GM18526 (cell line): ENCODE data around the gene SLC66A1.

Experiments used
- POLR2A ChIP-seq: IDR thresholded peaks from 3 replicates; pipeline ENCODE4 v1.6.1; 2011; ENCODE audit not compliant: insufficient read length; ENCODE audit errors: extremely low read depth

The SLC66A1 gene

GRCh38 chr1:19346026-19346425 lies 33.9 kb downstream of the SLC66A1 start:
- TF ChIP-seq POLR2A: no peak

- TF ChIP-seq POLR2A: no peak
These were observed 35.5 kb downstream of the SLC66A1 start for GRCh38 chr1:19347533-19348172.

- no peak for TF ChIP-seq POLR2A
These were observed 36.5 kb downstream of the SLC66A1 start for GRCh38 chr1:19348441-19349198.

- no peak for TF ChIP-seq POLR2A
These were observed 37.9 kb downstream of the SLC66A1 start for GRCh38 chr1:19349999-19350398.

- TF ChIP-seq POLR2A: no peak
These were observed 38.4 kb downstream of the SLC66A1 start for GRCh38 chr1:19350566-19350965.

- TF ChIP-seq POLR2A: no peak
These were observed 39.7 kb downstream of the SLC66A1 start for GRCh38 chr1:19351873-19352272.

GRCh38 chr1:19352839-19353238 lies 40.7 kb downstream of the SLC66A1 start:
- TF ChIP-seq POLR2A: no peak

GRCh38 chr1:19353596-19353995 lies 41.5 kb downstream of the SLC66A1 start:
- TF ChIP-seq POLR2A: no peak

GRCh38 chr1:19354531-19354981 lies 42.4 kb downstream of the SLC66A1 start:
- TF ChIP-seq POLR2A: no peak

- TF ChIP-seq POLR2A: no peak
These were observed 44.1 kb downstream of the SLC66A1 start for GRCh38 chr1:19356266-19356665.

- TF ChIP-seq POLR2A: no peak
These were observed 45.3 kb downstream of the SLC66A1 start for GRCh38 chr1:19357299-19357986.

GRCh38 chr1:19358710-19359109 lies 46.6 kb downstream of the SLC66A1 start:
- TF ChIP-seq POLR2A: no peak

GRCh38 chr1:19359357-19359756 lies 47.2 kb downstream of the SLC66A1 start:
- no peak for TF ChIP-seq POLR2A

GRCh38 chr1:19360016-19360415 lies 47.9 kb downstream of the SLC66A1 start:
- TF ChIP-seq POLR2A: no peak

GRCh38 chr1:19360432-19360831 lies 48.3 kb downstream of the SLC66A1 start:
- TF ChIP-seq POLR2A: no peak
